COR-L47 (cell line): Measurements from ENCODE around the gene GALNTL6.

Experiments
- DNase-seq: peaks from one replicate; lab custom pipeline; 2025; lab: John Stamatoyannopoulos, UW

The GALNTL6 gene

GRCh38 chr4:172553216-172553615 lies 740.0 kb downstream of the GALNTL6 start:
- DNase-seq, result no peak

- DNase-seq, result no peak
Measured at GRCh38 chr4:172554588-172554987, 741.4 kb downstream of the GALNTL6 start.

- no peak for DNase-seq
Measured at GRCh38 chr4:172555725-172556124, 742.5 kb downstream of the GALNTL6 start.

GRCh38 chr4:172573899-172574298 lies 760.7 kb downstream of the GALNTL6 start:
- no peak for DNase-seq

- DNase-seq, result no peak
Measured at GRCh38 chr4:172578712-172579111, 765.5 kb downstream of the GALNTL6 start.

GRCh38 chr4:172584816-172585215 lies 771.6 kb downstream of the GALNTL6 start:
- DNase-seq, result no peak

GRCh38 chr4:172596206-172596605 lies 783.0 kb downstream of the GALNTL6 start:
- no peak for DNase-seq

GRCh38 chr4:172599554-172599953 lies 786.4 kb downstream of the GALNTL6 start:
- no peak for DNase-seq

GRCh38 chr4:172601195-172601594 lies 788.0 kb downstream of the GALNTL6 start:
- peak; percentile 27 for DNase-seq

GRCh38 chr4:172619218-172619617 lies 806.0 kb downstream of the GALNTL6 start:
- no peak for DNase-seq

GRCh38 chr4:172619798-172620197 lies 806.6 kb downstream of the GALNTL6 start:
- no peak for DNase-seq

GRCh38 chr4:172628263-172628662 lies 815.1 kb downstream of the GALNTL6 start:
- DNase-seq, result no peak

- no peak for DNase-seq
Measured at GRCh38 chr4:172630280-172630679, 817.1 kb downstream of the GALNTL6 start.

- no peak for DNase-seq
Measured at GRCh38 chr4:172631832-172632231, 818.6 kb downstream of the GALNTL6 start.

GRCh38 chr4:172648471-172648870 lies 835.3 kb downstream of the GALNTL6 start:
- no peak for DNase-seq

- no peak for DNase-seq
Measured at GRCh38 chr4:172649143-172649542, 835.9 kb downstream of the GALNTL6 start.

GRCh38 chr4:172650758-172651530 lies 837.7 kb downstream of the GALNTL6 start:
- no peak for DNase-seq

GRCh38 chr4:172651961-172652360 lies 838.8 kb downstream of the GALNTL6 start:
- no peak for DNase-seq

- DNase-seq, result no peak
Measured at GRCh38 chr4:172652369-172652768, 839.2 kb downstream of the GALNTL6 start.

- DNase-seq, result no peak
Measured at GRCh38 chr4:172653676-172654075, 840.5 kb downstream of the GALNTL6 start.

- DNase-seq, result no peak
Measured at GRCh38 chr4:172654457-172654856, 841.3 kb downstream of the GALNTL6 start.

GRCh38 chr4:172656055-172656454 lies 842.9 kb downstream of the GALNTL6 start:
- peak; percentile 59 for DNase-seq

GRCh38 chr4:172657081-172657480 lies 843.9 kb downstream of the GALNTL6 start:
- no peak for DNase-seq

- no peak for DNase-seq
Measured at GRCh38 chr4:172660251-172660650, 847.0 kb downstream of the GALNTL6 start.
